ENCODE measurements around the gene SERPING1. TPM values are rescaled to one million over a fixed set of nuclear protein-coding genes. Genes with fewer than 3 reads are reported as not detected.

SERPING1 gene
- total and polyA plus RNA-seq, 2 of the 13 experiments (the other 11 are each of a cell fraction or from before 2014, with no cell fraction given), result 2.0 to 10.4 TPM

GRCh38 chr11:57639321-57640067 lies 42.0 kb downstream of the SERPING1 start (continued):
- TF ChIP-seq IRF1 (CRISPR knock-in tag; IDR thresholded peaks at IDR 0.05; ENCODE audit: low read depth) (no peak), KDM5B (CRISPR knock-in tag; IDR thresholded peaks at IDR 0.05; ENCODE audit: borderline replicate concordance) (peak; percentile 55), TBL1XR1 (IDR thresholded peaks at IDR 0.05; ENCODE audit: borderline replicate concordance, low read length, partially characterized antibody) (no peak), ZNF180 (CRISPR knock-in tag; IDR thresholded peaks at IDR 0.05; ENCODE audit: borderline replicate concordance, low read depth) (no peak), ZMAT3 (CRISPR knock-in tag; conservative IDR thresholded peaks at IDR 0.05) (no peak), TIGD3 (CRISPR knock-in tag; IDR thresholded peaks at IDR 0.05; ENCODE audit: borderline replicate concordance) (no peak), ZNF18 (CRISPR knock-in tag; IDR thresholded peaks at IDR 0.05; ENCODE audit: insufficient replicate concordance) (no peak), ZFP37 (CRISPR knock-in tag; IDR thresholded peaks at IDR 0.05; ENCODE audit: borderline replicate concordance) (no peak), ZNF782 (CRISPR knock-in tag; IDR thresholded peaks at IDR 0.05; ENCODE audit: borderline replicate concordance) (no peak), ZNF713 (CRISPR knock-in tag; IDR thresholded peaks at IDR 0.05) (no peak), PRDM15 (CRISPR knock-in tag; IDR thresholded peaks at IDR 0.05) (no peak), ARNT2 (CRISPR knock-in tag; IDR thresholded peaks at IDR 0.05; ENCODE audit: low read depth) (no peak), BRD4 (CRISPR knock-in tag; IDR thresholded peaks at IDR 0.05) (no peak), ZNF878 (CRISPR knock-in tag; IDR thresholded peaks at IDR 0.05) (no peak)
